Retinal pigment epithelial cell (primary cell): ENCODE results near the gene UCN2.
A peak's percentile ranks its signal among the peaks of the same experiment; 100 is the strongest.
"Not testable (repeated sequence)": the region's sequence is repeated elsewhere in the genome, so short reads cannot be mapped to it uniquely, and the experiment has no call there.

ENCODE experiments used
- DNase-seq: peaks from one replicate; pipeline ENCODE4 v3.0.0-alpha.2; 2010; ENCODE audit warnings: low read depth
- H3K4me3 ChIP-seq: 2 replicates; pipeline ENCODE4 v1.5.1; 2011; ENCODE audit warnings: mild to moderate bottlenecking, low read length, control low read depth, moderate library complexity
- TF ChIP-seq, protein P1 (sequence below): conservative IDR thresholded peaks from 2 replicates; pipeline ENCODE4 v1.5.1; 2011; ENCODE audit warnings: low read depth, low read length, control low read depth, inconsistent platforms

The UCN2 gene

DNA sequence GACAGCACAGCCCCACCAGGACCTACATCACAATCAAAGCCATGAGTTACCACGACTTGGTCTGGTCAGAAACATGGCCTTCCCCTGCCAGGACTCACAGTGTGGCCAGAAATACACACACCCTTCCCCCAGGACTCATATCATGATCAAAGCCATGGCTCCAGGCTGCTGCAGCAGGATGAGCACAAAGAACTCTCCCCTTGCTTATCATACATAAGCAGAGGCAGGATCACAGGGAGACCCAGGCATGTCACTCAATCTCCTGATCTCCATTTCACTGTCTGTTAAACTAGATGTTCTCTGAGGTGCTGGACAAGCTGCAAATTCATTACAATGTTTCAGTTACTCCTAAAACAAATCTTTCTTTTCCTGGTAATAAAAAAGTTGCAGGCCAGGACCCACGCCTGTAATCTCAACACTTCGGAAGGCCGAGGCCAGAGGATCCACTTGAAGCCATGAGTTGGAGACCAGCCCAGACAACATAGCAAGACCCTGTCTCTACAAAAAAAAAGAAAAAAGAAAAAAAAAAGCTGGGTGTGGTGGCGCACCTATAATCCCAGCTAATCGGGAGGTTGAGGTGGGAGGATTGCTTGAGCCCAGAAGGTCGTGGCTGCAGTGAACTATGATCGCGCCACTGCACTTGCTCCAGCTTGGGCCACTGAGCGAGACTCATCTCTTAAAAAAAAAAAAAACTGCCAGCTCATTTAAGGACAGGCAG is 8.2 kb downstream of the UCN2 start:
- TF ChIP-seq, protein P1, sequence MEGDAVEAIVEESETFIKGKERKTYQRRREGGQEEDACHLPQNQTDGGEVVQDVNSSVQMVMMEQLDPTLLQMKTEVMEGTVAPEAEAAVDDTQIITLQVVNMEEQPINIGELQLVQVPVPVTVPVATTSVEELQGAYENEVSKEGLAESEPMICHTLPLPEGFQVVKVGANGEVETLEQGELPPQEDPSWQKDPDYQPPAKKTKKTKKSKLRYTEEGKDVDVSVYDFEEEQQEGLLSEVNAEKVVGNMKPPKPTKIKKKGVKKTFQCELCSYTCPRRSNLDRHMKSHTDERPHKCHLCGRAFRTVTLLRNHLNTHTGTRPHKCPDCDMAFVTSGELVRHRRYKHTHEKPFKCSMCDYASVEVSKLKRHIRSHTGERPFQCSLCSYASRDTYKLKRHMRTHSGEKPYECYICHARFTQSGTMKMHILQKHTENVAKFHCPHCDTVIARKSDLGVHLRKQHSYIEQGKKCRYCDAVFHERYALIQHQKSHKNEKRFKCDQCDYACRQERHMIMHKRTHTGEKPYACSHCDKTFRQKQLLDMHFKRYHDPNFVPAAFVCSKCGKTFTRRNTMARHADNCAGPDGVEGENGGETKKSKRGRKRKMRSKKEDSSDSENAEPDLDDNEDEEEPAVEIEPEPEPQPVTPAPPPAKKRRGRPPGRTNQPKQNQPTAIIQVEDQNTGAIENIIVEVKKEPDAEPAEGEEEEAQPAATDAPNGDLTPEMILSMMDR: no peak
- peak overlapping the region; percentile 80 for H3K4me3 ChIP-seq
- no peak for DNase-seq

DNA sequence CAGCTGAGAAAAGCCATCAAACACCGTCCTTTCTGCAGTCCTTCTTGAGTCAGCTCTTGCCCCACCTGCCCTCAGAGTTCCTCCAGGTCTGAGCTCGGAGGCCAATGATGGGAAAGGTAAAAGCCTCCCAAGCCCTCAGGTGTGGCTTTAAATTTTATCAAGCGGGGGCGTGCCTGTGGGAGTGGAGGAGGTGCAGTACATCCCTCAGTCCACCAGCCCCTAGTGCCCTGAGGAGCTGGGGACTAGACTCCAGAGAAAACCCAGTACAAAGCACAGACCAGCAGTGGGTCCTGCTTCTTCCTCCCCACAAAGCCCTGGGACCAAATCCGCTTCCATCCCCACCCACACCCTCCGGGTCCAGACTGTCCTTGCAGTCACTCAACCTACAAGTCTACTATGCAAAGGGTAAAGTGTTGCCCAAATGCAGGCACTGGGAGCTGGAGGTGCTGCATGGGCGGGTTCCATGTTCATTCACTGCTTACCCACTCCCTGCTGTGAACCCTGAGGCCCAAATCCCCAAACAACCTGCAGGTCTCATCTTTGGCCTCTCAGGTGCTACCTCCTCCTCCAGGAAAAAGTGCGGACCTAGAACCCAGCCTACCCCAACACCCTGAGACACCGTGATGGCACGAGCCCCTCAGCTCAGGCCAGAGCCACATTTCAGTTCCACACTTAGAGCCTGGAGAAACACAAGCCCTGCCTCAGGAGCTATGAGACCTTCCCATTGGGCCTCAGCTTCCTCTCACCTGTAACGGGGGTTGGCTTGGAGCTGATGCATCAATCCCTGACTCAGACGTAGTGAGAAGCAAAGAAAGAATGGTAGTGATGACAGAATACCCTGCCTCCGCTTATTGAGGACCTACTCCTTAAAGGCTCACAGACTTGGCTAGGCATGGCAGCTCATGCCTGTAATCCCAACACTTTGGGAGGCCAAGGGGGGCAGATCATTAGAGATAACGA is 9.4 kb downstream of the UCN2 start:
- TF ChIP-seq, protein P1: no peak
- H3K4me3 ChIP-seq: no peak overlapping the region
- DNase-seq: no peak

- TF ChIP-seq, protein P1: no peak
- DNase-seq: no peak
- no peak overlapping the region for H3K4me3 ChIP-seq
Observed at GRCh38 chr3:48553361-48553760, 10.2 kb downstream of the UCN2 start.

- DNase-seq: no peak
- no peak overlapping the region for H3K4me3 ChIP-seq
- TF ChIP-seq, protein P1: no peak
Observed at GRCh38 chr3:48552111-48552951, 11.2 kb downstream of the UCN2 start.

DNA sequence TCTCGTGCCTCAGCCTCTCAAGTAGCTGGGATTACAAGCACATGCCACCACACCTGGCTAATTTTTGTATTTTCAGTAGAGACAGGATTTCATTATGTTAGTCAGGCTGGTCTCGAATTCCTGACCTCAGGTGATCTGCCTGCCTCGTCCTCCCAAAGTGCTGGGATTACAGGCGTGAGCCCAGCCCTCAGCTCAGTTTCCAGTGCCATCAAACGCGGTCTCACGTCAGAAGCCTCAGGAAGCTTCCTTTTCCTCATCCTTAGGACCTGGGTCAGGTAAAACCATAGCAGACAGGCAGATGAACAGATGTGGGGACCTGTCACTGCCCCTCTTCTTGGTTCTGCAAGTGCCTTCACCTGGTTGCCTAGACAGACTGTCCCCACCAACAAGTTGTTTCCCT is 11.9 kb downstream of the UCN2 start:
- DNase-seq, H3K4me3 ChIP-seq: not testable (repeated sequence)

- TF ChIP-seq, protein P1: peak; percentile 97
- no peak overlapping the region for H3K4me3 ChIP-seq
- no peak for DNase-seq
Observed at GRCh38 chr3:48548729-48549705, 14.6 kb downstream of the UCN2 start.
